Esophagus squamous epithelium (tissue), 5 donors: ENCODE data around the gene PLEKHH2. TPM values are rescaled to one million over a fixed set of nuclear protein-coding genes. Genes with fewer than 3 reads are reported as not detected.
"Not testable (repeated sequence)": the region's sequence is repeated elsewhere in the genome, so short reads cannot be mapped to it uniquely, and the experiment has no call there.

Source experiments
- DNase-seq: peaks from one replicate; lab custom pipeline; 2025; lab: John Stamatoyannopoulos, UW
- H3K27ac ChIP-seq, 4 donors: fragments of 200-600 bp; sonication (generic); one replicate each; pipeline ENCODE4 v1.5.1; 2016 to 2019; ENCODE audit warnings: mild to moderate bottlenecking in 1 of 4
- H3K27me3 ChIP-seq, 4 donors: fragments of 200-600 bp; sonication (generic); 1 replicate in 3 of 4; 2 replicates in 1 of 4; pipeline versions ENCODE4 v1.5.1 to v1.6.0; 2017 to 2021; ENCODE audit warnings: antibody characterized with exemption in 1 of 4
- H3K36me3 ChIP-seq, 3 donors: fragments of 200-600 bp; sonication (generic); one replicate each; pipeline ENCODE4 v1.5.1; 2016 to 2019
- H3K4me1 ChIP-seq, 3 donors: fragments of 200-600 bp; sonication (generic); one replicate each; pipeline ENCODE4 v1.5.1; 2017 to 2019
- H3K4me3 ChIP-seq, 4 donors: fragments of 200-600 bp; sonication (generic); 1 replicate in 3 of 4; 2 replicates in 1 of 4; pipeline ENCODE4 v1.5.1; 2016 to 2019; ENCODE audit warnings: mild to moderate bottlenecking in 2 of 4, moderate library complexity in 1 of 4
- H3K9me3 ChIP-seq, 3 donors: fragments of 200-600 bp; sonication (generic); one replicate each; pipeline ENCODE4 v1.5.1; 2016 to 2019
- POLR2A ChIP-seq, 4 donors: fragments of 450-650 bp; IDR thresholded peaks; one replicate each; pipeline ENCODE4 v1.6.1; 2017; ENCODE audit warnings: antibody characterized with exemption in 4 of 4, mild to moderate bottlenecking in 4 of 4, moderate library complexity in 3 of 4
- WGBS, 2 donors: methylation state at CpG; one replicate each; pipeline ENCODE4 v1.1.5; 2018; 5-methylcytosine and 5-hydroxymethylcytosine counted together
- intact Hi-C: fragments of 100-400 bp; cut with DNase I; formaldehyde crosslinking; loops from one replicate; pipeline ENCODE4 v1.15.0; 2022
- total RNA-seq, 4 donors: library from RNA; depleted of rRNA; stranded (reverse); fragments of >200 nt; gene quantifications; one replicate each; pipeline ENCODE4 v1.1.0, GENCODE V29; 2016
- TF ChIP-seq, protein P1 (sequence below), 6 experiments: fragments of 450-650 bp in 4 of 6; fragments of 200-600 bp in 2 of 6; sonication (generic) in 2 of 6; IDR thresholded peaks; one replicate each; pipeline ENCODE4 v1.5.1; 2016 to 2019; ENCODE audit warnings: antibody characterized with exemption in 6 of 6, mild to moderate bottlenecking in 4 of 6, moderate library complexity in 4 of 6
- donor health status: DM: yes; HTN: yes; CAD: no.

PLEKHH2 gene
- total RNA-seq, 4 donors from 2014 or later, result 1.7 to 25.7 (median 8.3) TPM

DNA sequence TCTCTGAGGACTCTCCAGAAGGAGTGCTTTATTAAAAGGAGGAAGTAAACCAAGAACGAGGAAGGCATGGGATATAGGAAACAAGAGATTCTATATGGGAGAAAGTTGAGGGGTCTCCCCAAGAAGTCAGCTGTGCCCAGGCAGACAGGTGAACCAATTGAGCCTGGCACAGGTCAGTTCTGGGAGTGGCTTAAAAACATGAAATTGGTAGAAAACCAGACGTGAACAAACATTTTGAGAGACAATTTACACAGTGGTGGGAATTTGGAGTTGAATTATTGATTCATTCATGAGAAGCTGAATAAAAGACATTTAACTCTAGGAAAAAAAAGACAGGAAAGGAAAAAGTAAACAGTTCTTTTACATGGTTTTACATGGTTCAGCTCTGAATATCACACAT is 16.4 kb downstream of the PLEKHH2 start:
- Histone ChIP-seq H3K4me3 (no peak overlapping the region), H3K27me3 (no peaks in the 10 kb centered on the region), H3K4me1 (no peaks in the 10 kb centered on the region), H3K9me3 (no peaks in the 10 kb centered on the region), H3K36me3 (peaks cover 0 to 1% (median 0%) of the 10 kb centered on the region in 3 donors), H3K27ac (no peak overlapping the region)
- WGBS, 2 donors, result 82 to 84% methylated on average over 2 of the region's 2 CpGs
- DNase-seq, result no peak
- intact Hi-C loops, result no loop called here
- TF ChIP-seq, protein P1, sequence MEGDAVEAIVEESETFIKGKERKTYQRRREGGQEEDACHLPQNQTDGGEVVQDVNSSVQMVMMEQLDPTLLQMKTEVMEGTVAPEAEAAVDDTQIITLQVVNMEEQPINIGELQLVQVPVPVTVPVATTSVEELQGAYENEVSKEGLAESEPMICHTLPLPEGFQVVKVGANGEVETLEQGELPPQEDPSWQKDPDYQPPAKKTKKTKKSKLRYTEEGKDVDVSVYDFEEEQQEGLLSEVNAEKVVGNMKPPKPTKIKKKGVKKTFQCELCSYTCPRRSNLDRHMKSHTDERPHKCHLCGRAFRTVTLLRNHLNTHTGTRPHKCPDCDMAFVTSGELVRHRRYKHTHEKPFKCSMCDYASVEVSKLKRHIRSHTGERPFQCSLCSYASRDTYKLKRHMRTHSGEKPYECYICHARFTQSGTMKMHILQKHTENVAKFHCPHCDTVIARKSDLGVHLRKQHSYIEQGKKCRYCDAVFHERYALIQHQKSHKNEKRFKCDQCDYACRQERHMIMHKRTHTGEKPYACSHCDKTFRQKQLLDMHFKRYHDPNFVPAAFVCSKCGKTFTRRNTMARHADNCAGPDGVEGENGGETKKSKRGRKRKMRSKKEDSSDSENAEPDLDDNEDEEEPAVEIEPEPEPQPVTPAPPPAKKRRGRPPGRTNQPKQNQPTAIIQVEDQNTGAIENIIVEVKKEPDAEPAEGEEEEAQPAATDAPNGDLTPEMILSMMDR (IDR thresholded peaks at IDR 0.05), result no peak
- no peak for TF ChIP-seq POLR2A (IDR thresholded peaks at IDR 0.05)

DNA sequence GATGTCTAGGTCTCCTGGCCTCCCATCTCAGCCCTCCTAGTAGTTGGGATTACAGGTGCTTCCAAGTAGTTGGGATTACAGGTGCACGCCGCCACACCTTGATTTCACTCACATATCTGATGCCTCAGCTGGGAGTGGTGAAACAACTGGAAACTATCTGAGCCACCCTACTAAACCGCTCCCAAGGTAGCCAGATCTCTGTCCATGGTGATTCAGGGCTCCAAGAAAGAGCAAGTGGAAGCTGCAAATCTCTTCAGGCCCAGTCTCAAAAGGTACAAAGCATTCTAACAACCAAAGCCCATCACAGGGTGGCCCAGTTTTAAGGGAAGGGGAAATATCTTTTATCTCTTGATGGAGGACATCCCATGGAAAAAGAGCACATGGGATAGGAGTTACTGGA is 20.2 kb downstream of the PLEKHH2 start:
- H3K4me1 ChIP-seq, result no peaks in the 10 kb centered on the region
- no peak overlapping the region for H3K27ac ChIP-seq
- intact Hi-C loops, result no loop called here
- no peak for DNase-seq
- 80 to 89% methylated on average over 1 to 3 of the region's 3 CpGs for WGBS, 2 donors
- peaks cover 0 to 3% (median 0%) of the 10 kb centered on the region in 3 donors for H3K36me3 ChIP-seq
- no peaks in the 10 kb centered on the region for H3K27me3 ChIP-seq
- H3K9me3 ChIP-seq, result no peaks in the 10 kb centered on the region
- no peak overlapping the region for H3K4me3 ChIP-seq
- TF ChIP-seq, protein P1 (IDR thresholded peaks at IDR 0.05), result no peak
- TF ChIP-seq POLR2A (IDR thresholded peaks at IDR 0.05), result no peak

DNA sequence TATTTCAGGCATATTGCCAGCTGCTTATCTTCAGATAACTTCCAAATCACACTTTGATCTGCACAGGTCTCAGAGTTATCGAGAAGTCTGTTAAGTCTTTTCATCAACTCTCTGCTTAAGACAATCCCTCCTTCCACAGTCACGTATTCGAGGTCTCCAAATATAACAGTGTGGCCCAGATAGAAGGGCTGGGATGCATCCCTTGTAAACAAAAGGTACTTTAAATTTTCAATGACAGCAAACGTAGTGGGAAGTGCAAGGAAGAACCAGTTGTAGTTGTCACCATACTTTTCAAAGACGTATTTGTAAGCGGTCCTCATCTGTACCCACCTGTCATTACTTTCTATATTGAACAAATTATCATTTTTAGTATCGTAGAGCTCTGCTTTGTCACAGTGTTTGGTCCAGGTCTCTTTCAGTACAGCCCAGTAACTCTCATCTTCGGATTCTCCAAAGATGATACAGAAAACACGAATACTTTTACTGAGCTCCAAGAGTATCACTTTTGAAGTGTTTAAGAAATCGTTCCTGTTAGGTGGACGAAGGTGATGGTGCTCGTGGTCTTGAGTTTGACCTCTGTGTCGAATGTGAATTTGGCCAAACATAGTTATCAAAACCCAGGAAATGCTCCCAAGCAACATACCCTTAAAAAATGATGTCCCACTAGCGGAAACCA is 38.7 kb downstream of the PLEKHH2 start:
- intact Hi-C loops, result no loop called here
- Histone ChIP-seq H3K27ac (peak overlapping the region in 1 of 4 donors; percentile 57), H3K4me1 (peaks cover 0 to 13% (median 0%) of the 10 kb centered on the region in 3 donors), H3K36me3 (no peaks in the 10 kb centered on the region), H3K27me3 (peaks cover 0 to 4% (median 0%) of the 10 kb centered on the region in 4 donors), H3K9me3 (no peaks in the 10 kb centered on the region), H3K4me3 (peak overlapping the region; percentile 40 to 64 (median 50))
- TF ChIP-seq, protein P1 (IDR thresholded peaks at IDR 0.05), result no peak
- TF ChIP-seq POLR2A (IDR thresholded peaks at IDR 0.05), result no peak
- WGBS, 2 donors, result 51 to 70% methylated on average over 14 of the region's 14 CpGs
- no peak for DNase-seq

DNA sequence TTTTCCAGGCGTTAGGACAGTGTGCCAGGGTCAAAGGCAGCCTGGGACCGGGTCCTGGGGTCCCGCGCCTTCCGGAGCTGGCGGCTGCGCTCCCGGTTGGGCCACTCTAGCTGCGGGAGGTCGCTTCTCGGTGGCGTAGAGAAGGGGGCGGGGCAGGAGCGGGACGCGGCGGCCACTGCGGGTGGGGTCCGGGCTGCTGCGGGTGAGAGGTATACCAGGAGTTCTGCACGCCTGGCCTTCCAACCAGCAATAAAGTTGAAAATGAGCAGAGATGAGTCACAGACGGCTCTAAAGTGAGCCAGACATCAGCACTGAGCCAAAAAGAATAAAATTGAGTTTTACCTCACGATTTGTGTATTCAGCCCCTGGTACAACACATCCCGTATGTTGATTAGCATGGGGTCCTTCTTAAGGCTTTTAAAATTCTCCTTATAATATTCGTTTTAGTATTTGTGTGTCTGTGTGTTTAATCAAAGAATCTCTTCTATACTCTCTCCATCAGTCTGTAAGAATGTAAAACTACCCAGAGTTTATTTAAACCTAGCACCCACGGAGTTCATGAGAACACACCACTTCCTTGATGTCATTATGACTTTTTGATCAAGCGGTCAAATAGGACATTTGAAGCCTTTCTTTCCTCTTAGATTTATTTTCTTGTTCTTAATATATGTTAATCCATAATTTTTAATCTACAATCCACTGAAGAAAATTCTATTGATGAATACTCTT is 39.4 kb downstream of the PLEKHH2 start, which contains the start of gene C1GALT1C1L:
TSS of gene C1GALT1C1L (minus strand) at position 108 of the 729 bp plus-strand sequence. CDS start at position 1, 107 bp downstream.
- Histone ChIP-seq H3K36me3 (no peaks in the 10 kb centered on the region), H3K4me3 (peak within 1 kb of the TSS; percentile 40 to 64 (median 50)), H3K27ac (peak within 1 kb of the TSS in 1 of 4 donors; percentile 57), H3K27me3 (peaks cover 0 to 4% (median 0%) of the 10 kb centered on the region in 4 donors), H3K4me1 (peaks cover 0 to 13% (median 0%) of the 10 kb centered on the region in 3 donors), H3K9me3 (no peaks in the 10 kb centered on the region)
- no peak for DNase-seq
- WGBS, 2 donors, result 25 to 27% methylated on average over 12 to 26 of the region's 27 CpGs
- intact Hi-C loops, result no loop called here
- no peak for TF ChIP-seq POLR2A (IDR thresholded peaks at IDR 0.05)
- TF ChIP-seq, protein P1 (IDR thresholded peaks at IDR 0.05), result no peak

DNA sequence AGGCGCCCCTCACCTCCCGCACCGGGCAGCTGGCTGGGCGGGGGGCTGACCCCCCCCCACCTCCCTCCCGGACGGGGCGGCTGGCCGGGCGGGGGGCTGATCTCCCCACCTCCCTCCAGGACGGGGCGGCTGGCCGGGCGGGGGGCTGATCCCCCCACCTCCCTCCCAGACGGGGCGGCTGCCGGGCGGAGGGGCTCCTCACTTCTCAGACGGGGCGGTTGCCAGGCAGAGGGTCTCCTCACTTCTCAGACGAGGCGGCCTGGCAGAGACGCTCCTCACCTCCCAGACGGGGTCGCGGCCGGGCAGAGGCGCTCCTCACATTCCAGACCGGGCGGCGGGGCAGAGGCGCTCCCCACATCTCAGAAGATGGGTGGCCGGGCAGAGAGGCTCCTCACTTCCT is 40.7 kb downstream of the PLEKHH2 start:
- H3K9me3 ChIP-seq, DNase-seq, H3K27me3 ChIP-seq, H3K27ac ChIP-seq, intact Hi-C loops, H3K36me3 ChIP-seq, H3K4me3 ChIP-seq: not testable (repeated sequence)
- no CpG with 5 or more reads among the region's 32 CpGs for WGBS, 2 donors
- peaks cover 0 to 13% (median 0%) of the 10 kb centered on the region in 3 donors for H3K4me1 ChIP-seq
